Peyer's patch (tissue), 4 donors: ENCODE measurements around the gene FKBP1A.

ENCODE experiments used
- CTCF ChIP-seq, 6 experiments: fragments of 450-650 bp in 4 of 6; fragments of 200-600 bp in 2 of 6; sonication (generic) in 1 of 6; IDR thresholded peaks; one replicate each; pipeline ENCODE4 v1.5.1; 2017 to 2019; ENCODE audit warnings: antibody characterized with exemption in 6 of 6, mild to moderate bottlenecking in 3 of 6, moderate library complexity in 1 of 6
- POLR2A ChIP-seq, 2 donors: fragments of 450-650 bp; IDR thresholded peaks; one replicate each; pipeline ENCODE4 v1.5.1; 2017; ENCODE audit warnings: antibody characterized with exemption in 2 of 2, mild to moderate bottlenecking in 2 of 2, moderate library complexity in 2 of 2

- no peak for TF ChIP-seq CTCF (IDR thresholded peaks at IDR 0.05)
- TF ChIP-seq POLR2A (IDR thresholded peaks at IDR 0.05) = no peak
Observed at GRCh38 chr20:1431158-1431557, 38.3 kb upstream of the FKBP1A start.
